Measurements from ENCODE around the gene KLHL29. TPM values are rescaled to one million over a fixed set of nuclear protein-coding genes. Genes with fewer than 3 reads are reported as not detected.

Gene KLHL29
- total and polyA plus RNA-seq, 7 experiments from 2014 or later: 0.59 to 6.5 (median 5.6) TPM

GRCh38 chr2:23698721-23699579, 314.0 kb downstream of the KLHL29 start:
- ATAC-seq (no peak), DNase-seq (no peak)
- no peaks in the 10 kb centered on the region for H3K9me3 ChIP-seq (ENCODE audit: control insufficient read depth in 2 of 3, low read length in 3 of 3)
- no peak overlapping the region for H3K27ac ChIP-seq (ENCODE audit: low read depth, low read length)
- H3K36me3 ChIP-seq (ENCODE audit: control insufficient read depth in 2 of 3, insufficient read depth in 3 of 3, low read length in 3 of 3): peaks cover 0 to 39% (median 0%) of the 10 kb centered on the region in 3 experiments
- no peak overlapping the region for H3K4me3 Mint-ChIP-seq
- intact Hi-C loops (cut with micrococcal nuclease): no loop called here
- H3K4me1 ChIP-seq (ENCODE audit: control insufficient read depth in 2 of 2, insufficient read depth in 2 of 2, low read length in 2 of 2): no peaks in the 10 kb centered on the region
- peaks cover 5 to 44% (median 37%) of the 10 kb centered on the region in 5 donors for H3K36me3 Mint-ChIP-seq
- no peaks in the 10 kb centered on the region for H3K27me3 ChIP-seq (ENCODE audit: control insufficient read depth in 2 of 2, insufficient read depth in 2 of 2, low read length in 2 of 2)
- no peaks in the 10 kb centered on the region for H3K27me3 Mint-ChIP-seq
- H3K4me1 Mint-ChIP-seq: peaks cover 0 to 13% (median 0%) of the 10 kb centered on the region in 7 donors
- peaks cover 0 to 3% (median 0%) of the 10 kb centered on the region in 11 donors for H3K9me3 Mint-ChIP-seq
- ChIA-PET POLR2A (interaction anchor here (0.8 kb wide), 1 partner anchor 703 kb away, joined by 3 read pairs; no protein-coding TSS in a partner anchor), CTCF (interaction anchor here (0.6 kb wide), 1 partner anchor 73 kb away, joined by 3 read pairs; no protein-coding TSS in a partner anchor)
- peak overlapping the region in 1 of 9 donors; percentile 16 for H3K27ac Mint-ChIP-seq
- no peak overlapping the region for H3K4me3 ChIP-seq (ENCODE audit: low read length)

- no peak overlapping the region for H3K4me3 ChIP-seq (ENCODE audit: low read length)
- no peaks in the 10 kb centered on the region for H3K27me3 Mint-ChIP-seq
- no peaks in the 10 kb centered on the region for H3K27me3 ChIP-seq (ENCODE audit: control insufficient read depth in 2 of 2, insufficient read depth in 2 of 2, low read length in 2 of 2)
- peaks cover 5 to 40% (median 32%) of the 10 kb centered on the region in 5 donors for H3K36me3 Mint-ChIP-seq
- H3K4me3 Mint-ChIP-seq: no peak overlapping the region
- CTCF ChIA-PET: interaction anchor here (0.6 kb wide), 1 partner anchor 73 kb away, joined by 3 read pairs; no protein-coding TSS in a partner anchor
- H3K36me3 ChIP-seq (ENCODE audit: control insufficient read depth in 2 of 3, insufficient read depth in 3 of 3, low read length in 3 of 3): peaks cover 0 to 39% (median 0%) of the 10 kb centered on the region in 3 experiments
- intact Hi-C loops (cut with micrococcal nuclease): no loop called here
- ATAC-seq (no peak), DNase-seq (no peak)
- POLR2A ChIA-PET: no interaction called here
- H3K4me1 Mint-ChIP-seq: peaks cover 0 to 12% (median 0%) of the 10 kb centered on the region in 7 donors
- no peaks in the 10 kb centered on the region for H3K9me3 ChIP-seq (ENCODE audit: control insufficient read depth in 2 of 3, low read length in 3 of 3)
- peaks cover 0 to 3% (median 0%) of the 10 kb centered on the region in 11 donors for H3K9me3 Mint-ChIP-seq
- no peak overlapping the region for H3K27ac ChIP-seq (ENCODE audit: low read depth, low read length)
- H3K4me1 ChIP-seq (ENCODE audit: control insufficient read depth in 2 of 2, insufficient read depth in 2 of 2, low read length in 2 of 2): no peaks in the 10 kb centered on the region
- H3K27ac Mint-ChIP-seq: peak overlapping the region in 4 of 9 donors; percentile 7 to 18 (median 12)
These were observed 314.6 kb downstream of the KLHL29 start for GRCh38 chr2:23699580-23699925.

GRCh38 chr2:23700627-23701026, 315.6 kb downstream of the KLHL29 start:
- DNase-seq: peak in 1 of 9 donors; percentile 10
- intact Hi-C loops (cut with micrococcal nuclease): no loop called here
- H3K27ac Mint-ChIP-seq: no peak overlapping the region
- peaks cover 5 to 45% (median 30%) of the 10 kb centered on the region in 5 donors for H3K36me3 Mint-ChIP-seq
- Histone ChIP-seq H3K27me3 (ENCODE audit: control insufficient read depth in 2 of 2, insufficient read depth in 2 of 2, low read length in 2 of 2) (no peaks in the 10 kb centered on the region), H3K4me3 (ENCODE audit: low read length) (no peak overlapping the region), H3K36me3 (ENCODE audit: control insufficient read depth in 2 of 3, insufficient read depth in 3 of 3, low read length in 3 of 3) (peaks cover 0 to 33% (median 0%) of the 10 kb centered on the region in 3 experiments), H3K9me3 (ENCODE audit: control insufficient read depth in 2 of 3, low read length in 3 of 3) (no peaks in the 10 kb centered on the region), H3K4me1 (ENCODE audit: control insufficient read depth in 2 of 2, insufficient read depth in 2 of 2, low read length in 2 of 2) (no peaks in the 10 kb centered on the region), H3K27ac (ENCODE audit: low read depth, low read length) (no peak overlapping the region)
- H3K4me1 Mint-ChIP-seq: peaks cover 0 to 9% (median 0%) of the 10 kb centered on the region in 7 donors
- ATAC-seq: no peak
- POLR2A ChIA-PET: no interaction called here
- no peaks in the 10 kb centered on the region for H3K27me3 Mint-ChIP-seq
- peaks cover 0 to 3% (median 0%) of the 10 kb centered on the region in 11 donors for H3K9me3 Mint-ChIP-seq
- H3K4me3 Mint-ChIP-seq: no peak overlapping the region
- CTCF ChIA-PET: interaction anchor here (0.8 kb wide), 1 partner anchor 16 kb away, joined by 4 read pairs; no protein-coding TSS in a partner anchor

- intact Hi-C loops (cut with micrococcal nuclease): no loop called here
- no peak overlapping the region for H3K27ac Mint-ChIP-seq
- no peaks in the 10 kb centered on the region for H3K4me1 ChIP-seq (ENCODE audit: control insufficient read depth in 2 of 2, insufficient read depth in 2 of 2, low read length in 2 of 2)
These were observed 318.1 kb downstream of the KLHL29 start for GRCh38 chr2:23703037-23703582.

GRCh38 chr2:23703583-23704385, 318.8 kb downstream of the KLHL29 start:
- Mint-ChIP-seq H3K4me3 (no peak overlapping the region), H3K27ac (no peak overlapping the region), H3K4me1 (peaks cover 0 to 9% (median 0%) of the 10 kb centered on the region in 7 donors), H3K27me3 (no peaks in the 10 kb centered on the region), H3K36me3 (peaks cover 5 to 57% (median 43%) of the 10 kb centered on the region in 5 donors), H3K9me3 (peaks cover 0 to 3% (median 0%) of the 10 kb centered on the region in 11 donors)
- Histone ChIP-seq H3K27ac (ENCODE audit: low read depth, low read length) (no peak overlapping the region), H3K4me1 (ENCODE audit: control insufficient read depth in 2 of 2, insufficient read depth in 2 of 2, low read length in 2 of 2) (no peaks in the 10 kb centered on the region), H3K27me3 (ENCODE audit: control insufficient read depth in 2 of 2, insufficient read depth in 2 of 2, low read length in 2 of 2) (no peaks in the 10 kb centered on the region), H3K4me3 (ENCODE audit: low read length) (no peak overlapping the region), H3K36me3 (ENCODE audit: control insufficient read depth in 2 of 3, insufficient read depth in 3 of 3, low read length in 3 of 3) (peaks cover 0 to 44% (median 0%) of the 10 kb centered on the region in 3 experiments), H3K9me3 (ENCODE audit: control insufficient read depth in 2 of 3, low read length in 3 of 3) (no peaks in the 10 kb centered on the region)
- ATAC-seq (no peak), DNase-seq (peak in 1 of 9 donors; percentile 3)
- ChIA-PET POLR2A (no interaction called here), CTCF (no interaction called here)
- intact Hi-C loops (cut with micrococcal nuclease): no loop called here

More at GRCh38 chr2:23703037-23703582, 318.1 kb downstream of the KLHL29 start:
- no peaks in the 10 kb centered on the region for H3K27me3 Mint-ChIP-seq
- Histone ChIP-seq H3K27ac (ENCODE audit: low read depth, low read length) (no peak overlapping the region), H3K4me3 (ENCODE audit: low read length) (no peak overlapping the region), H3K9me3 (ENCODE audit: control insufficient read depth in 2 of 3, low read length in 3 of 3) (no peaks in the 10 kb centered on the region), H3K27me3 (ENCODE audit: control insufficient read depth in 2 of 2, insufficient read depth in 2 of 2, low read length in 2 of 2) (no peaks in the 10 kb centered on the region), H3K36me3 (ENCODE audit: control insufficient read depth in 2 of 3, insufficient read depth in 3 of 3, low read length in 3 of 3) (peaks cover 0 to 40% (median 0%) of the 10 kb centered on the region in 3 experiments)
- ChIA-PET POLR2A (no interaction called here), CTCF (no interaction called here)
- peaks cover 0 to 9% (median 0%) of the 10 kb centered on the region in 7 donors for H3K4me1 Mint-ChIP-seq
- peaks cover 5 to 54% (median 40%) of the 10 kb centered on the region in 5 donors for H3K36me3 Mint-ChIP-seq
- peaks cover 0 to 4% (median 0%) of the 10 kb centered on the region in 11 donors for H3K9me3 Mint-ChIP-seq
- ATAC-seq (no peak), DNase-seq (peak in 1 of 9 donors; percentile 13)
- H3K4me3 Mint-ChIP-seq: no peak overlapping the region

All from naive thymus-derived CD4-positive, alpha-beta T cell (primary cell).